Natural killer cell (primary cell): ENCODE measurements around the gene ATP5ME. TPM values are rescaled to one million over a fixed set of nuclear protein-coding genes. Genes with fewer than 3 reads are reported as not detected.

Source experiments
- ATAC-seq, 3 donors: fragments of 150-1000 bp in 2 of 3; fragments of 200-7000 bp in 1 of 3; cut with Tn5 transposase; 1 replicate in 1 of 3; 2 replicates in 2 of 3; pipeline ENCODE4 v1.10.0; 2021; ENCODE audit warnings: mild to moderate bottlenecking in 2 of 3, moderate library complexity in 2 of 3
- DNase-seq, 2 donors: peaks; one replicate each; pipeline versions ENCODE4 v3.0.0 to v3.0.0-alpha.2; 2013 to 2021; ENCODE audit warnings: mixed read lengths in 1 of 2
- H3K27ac ChIP-seq: one replicate; pipeline ENCODE4 v1.5.1; 2013; ENCODE audit warnings: mild to moderate bottlenecking, low read length
- H3K27me3 ChIP-seq: one replicate; pipeline ENCODE4 v1.6.1; 2013; ENCODE audit warnings: low read length; ENCODE audit not compliant: control insufficient read depth, insufficient read depth
- H3K36me3 ChIP-seq: one replicate; pipeline ENCODE4 v1.6.1; 2013; ENCODE audit warnings: low read length; ENCODE audit not compliant: control insufficient read depth, insufficient read depth
- H3K4me1 ChIP-seq: one replicate; pipeline ENCODE4 v1.6.1; 2013; ENCODE audit warnings: low read length; ENCODE audit not compliant: control insufficient read depth, insufficient read depth
- H3K4me3 ChIP-seq: one replicate; pipeline ENCODE4 v1.5.1; 2013; ENCODE audit warnings: low read length
- H3K9me3 ChIP-seq: one replicate; pipeline ENCODE4 v1.6.1; 2013; ENCODE audit warnings: low read length; ENCODE audit not compliant: control insufficient read depth, insufficient read depth
- H3K27ac Mint-ChIP-seq, 2 donors: one replicate each; pipeline ENCODE4 v1.8.0; 2022; ENCODE audit warnings: mild to moderate bottlenecking in 2 of 2, mixed read lengths in 2 of 2, moderate library complexity in 1 of 2
- H3K27me3 Mint-ChIP-seq, 2 donors: one replicate each; pipeline ENCODE4 v1.8.0; 2022; ENCODE audit warnings: low read depth in 2 of 2, mixed read lengths in 2 of 2
- H3K36me3 Mint-ChIP-seq: one replicate; pipeline ENCODE4 v1.8.0; 2022; ENCODE audit warnings: mixed read lengths
- H3K4me1 Mint-ChIP-seq, 2 donors: one replicate each; pipeline ENCODE4 v1.8.0; 2022; ENCODE audit warnings: mixed read lengths in 2 of 2
- H3K4me3 Mint-ChIP-seq: one replicate; pipeline ENCODE4 v1.8.0; 2022; ENCODE audit warnings: mild to moderate bottlenecking, moderate library complexity, mixed read lengths
- H3K9me3 Mint-ChIP-seq, 2 donors: one replicate each; pipeline ENCODE4 v1.8.0; 2022; ENCODE audit warnings: mixed read lengths in 2 of 2
- CTCF ChIP-seq: fragments of 200-600 bp; IDR thresholded peaks from one replicate; pipeline ENCODE4 v1.8.0; 2022; ENCODE audit warnings: antibody characterized with exemption
- WGBS: methylation state at CpG from one replicate; pipeline ENCODE4 v1.1.7; 2013; ENCODE audit warnings: missing lambda C conversion rate; ENCODE audit not compliant: insufficient coverage; 5-methylcytosine and 5-hydroxymethylcytosine counted together
- intact Hi-C: fragments of 100-400 bp; cut with micrococcal nuclease; formaldehyde crosslinking; loops from one replicate; pipeline ENCODE4 v1.14.2; 2022
- total RNA-seq, 4 donors: library from RNA; stranded (reverse); fragments of 120-200 nt in 1 of 4; gene quantifications; one replicate each; pipeline versions ENCODE4 v1.2.3 to v1.2.4, GENCODE V29; 2013 to 2022

Gene ATP5ME
- total RNA-seq, 3 donors from 2014 or later (not counting 1 experiment from before 2014, with no cell fraction given) = 114 to 140 (median 136) TPM

- H3K9me3 ChIP-seq = no peaks in the 10 kb centered on the region
- peaks cover 47% of the 10 kb centered on the region for H3K4me1 ChIP-seq
- ATAC-seq (no peak), DNase-seq (no peak)
- no peaks in the 10 kb centered on the region for H3K9me3 Mint-ChIP-seq
- peak overlapping the region; percentile 76 for H3K27ac ChIP-seq
- 82% methylated on average over 9 of the region's 9 CpGs for whole genome bisulfite sequencing
- H3K27me3 Mint-ChIP-seq = no peaks in the 10 kb centered on the region
- H3K27ac Mint-ChIP-seq = peak overlapping the region; percentile 90
- no peaks in the 10 kb centered on the region for H3K36me3 Mint-ChIP-seq
- peaks cover 11 to 31% of the 10 kb centered on the region in 2 donors for H3K4me1 Mint-ChIP-seq
- H3K27me3 ChIP-seq = no peaks in the 10 kb centered on the region
- H3K4me3 Mint-ChIP-seq = peak overlapping the region; percentile 69
- intact Hi-C loops = loop anchor here (2.0 kb wide), 1 partner anchor 25 kb away; the partner anchor contains the start of gene PCGF3
- no peak overlapping the region for H3K4me3 ChIP-seq
- TF ChIP-seq CTCF = no peak
- no peaks in the 10 kb centered on the region for H3K36me3 ChIP-seq
These were observed 6.0 kb upstream of the ATP5ME start for GRCh38 chr4:680091-680490.

- Mint-ChIP-seq H3K27ac (peak overlapping the region; percentile 90), H3K27me3 (no peaks in the 10 kb centered on the region), H3K4me1 (peaks cover 11 to 33% of the 10 kb centered on the region in 2 donors), H3K4me3 (no peak overlapping the region), H3K36me3 (no peaks in the 10 kb centered on the region), H3K9me3 (no peaks in the 10 kb centered on the region)
- peaks cover 52% of the 10 kb centered on the region for H3K4me1 ChIP-seq
- 93% methylated on average over 11 of the region's 11 CpGs for WGBS
- peak overlapping the region; percentile 76 for H3K27ac ChIP-seq
- no peak for TF ChIP-seq CTCF
- no peaks in the 10 kb centered on the region for H3K36me3 ChIP-seq
- no peak for ATAC-seq
- intact Hi-C loops = loop anchor here (2.0 kb wide), 1 partner anchor 25 kb away; the partner anchor contains the start of gene PCGF3
- no peaks in the 10 kb centered on the region for H3K27me3 ChIP-seq
- no peak overlapping the region for H3K4me3 ChIP-seq
- no peaks in the 10 kb centered on the region for H3K9me3 ChIP-seq
- DNase-seq = no peak
These were observed 5.6 kb upstream of the ATP5ME start for GRCh38 chr4:679629-680028.

GRCh38 chr4:679104-679481 lies 5.0 kb upstream of the ATP5ME start:
- Mint-ChIP-seq H3K4me3 (no peak overlapping the region), H3K27ac (peak overlapping the region in 1 of 2 donors; percentile 18), H3K9me3 (no peaks in the 10 kb centered on the region), H3K27me3 (no peaks in the 10 kb centered on the region), H3K4me1 (peaks cover 11 to 32% of the 10 kb centered on the region in 2 donors), H3K36me3 (no peaks in the 10 kb centered on the region)
- no peak for DNase-seq
- Histone ChIP-seq H3K9me3 (no peaks in the 10 kb centered on the region), H3K4me3 (no peak overlapping the region), H3K27ac (no peak overlapping the region), H3K27me3 (no peaks in the 10 kb centered on the region), H3K4me1 (peaks cover 52% of the 10 kb centered on the region), H3K36me3 (no peaks in the 10 kb centered on the region)
- TF ChIP-seq CTCF = no peak
- WGBS = 88% methylated on average over 13 of the region's 13 CpGs
- intact Hi-C loops = no loop called here
- ATAC-seq = no peak
